K562 (cell line): ENCODE data around the gene COL24A1. TPM values are rescaled to one million over a fixed set of nuclear protein-coding genes. Genes with fewer than 3 reads are reported as not detected.

ENCODE experiments used
- CBFB ChIP-seq: sonication (generic); formaldehyde crosslinking; IDR thresholded peaks from 2 replicates; pipeline ENCODE4 v1.4.0; 2020; ENCODE audit warnings: mild to moderate bottlenecking, missing genetic modification reagents
- EGR1 ChIP-seq: fragments of 450-650 bp; conservative IDR thresholded peaks from 2 replicates; pipeline ENCODE4 v1.6.1; 2017; ENCODE audit warnings: mild to moderate bottlenecking
- EHMT2 ChIP-seq: fragments of 450-650 bp; IDR thresholded peaks from 2 replicates; pipeline ENCODE4 v1.6.1; 2018; ENCODE audit warnings: antibody characterized with exemption
- HMGN3 ChIP-seq: IDR thresholded peaks from 2 replicates; pipeline ENCODE4 v1.6.1; 2011; ENCODE audit warnings: borderline replicate concordance, low read depth, mild to moderate bottlenecking, mixed read lengths, low read length; ENCODE audit not compliant: insufficient read length; ENCODE audit errors: extremely low read depth
- HNRNPLL ChIP-seq: fragments of 200-400 bp; formaldehyde crosslinking; IDR thresholded peaks from 2 replicates; pipeline ENCODE4 v1.6.1; 2017; ENCODE audit warnings: low read length, low read depth, mild to moderate bottlenecking; ENCODE audit not compliant: poor library complexity, severe bottlenecking
- MBD2 ChIP-seq: sonication (generic); IDR thresholded peaks from 2 replicates; pipeline ENCODE4 v1.6.1; 2016; ENCODE audit warnings: low read depth, borderline replicate concordance
- POLR2H ChIP-seq: IDR thresholded peaks from 2 replicates; pipeline ENCODE4 v1.6.1; 2016; ENCODE audit warnings: missing genetic modification characterization, low read depth, mild to moderate bottlenecking, control low read depth, missing compliant biosample characterization, moderate library complexity
- TAF7 ChIP-seq: fragments of 450-650 bp; IDR thresholded peaks from 2 replicates; pipeline ENCODE4 v1.6.1; 2016; ENCODE audit warnings: missing genetic modification characterization, missing compliant biosample characterization
- TBL1XR1 ChIP-seq, 2 experiments: IDR thresholded peaks; 2 replicates each; pipeline ENCODE4 v1.6.1; 2012; ENCODE audit warnings: improper control_type of control experiment in 2 of 2, low read length in 2 of 2, mild to moderate bottlenecking in 1 of 2
- TEAD4 ChIP-seq, 2 experiments: sonication (generic) in 1 of 2; formaldehyde crosslinking in 1 of 2; IDR thresholded peaks; 2 replicates each; pipeline versions ENCODE4 v1.6.1 to v1.8.0; 2012 to 2022; ENCODE audit warnings: borderline replicate concordance in 1 of 2, inconsistent platforms in 1 of 2, low read length in 1 of 2, mild to moderate bottlenecking in 1 of 2, missing genetic modification reagents in 1 of 2
- TGIF2 ChIP-seq: sonication (generic); formaldehyde crosslinking; IDR thresholded peaks from 2 replicates; pipeline ENCODE4 v1.8.1; 2022; ENCODE audit warnings: mild to moderate bottlenecking, missing genetic modification reagents, moderate library complexity
- ZBTB8A ChIP-seq: fragments of 450-650 bp; IDR thresholded peaks from 2 replicates; pipeline ENCODE4 v1.6.1; 2018; ENCODE audit warnings: mild to moderate bottlenecking, moderate library complexity; ENCODE audit not compliant: partially characterized antibody
- ZFPM2 ChIP-seq: fragments of 250-450 bp; sonication (Bioruptor Pico); IDR thresholded peaks from 2 replicates; pipeline ENCODE4 v1.5.1; 2022; ENCODE audit warnings: mild to moderate bottlenecking
- polyA plus RNA-seq, 8 experiments: library from polyadenylated mRNA; depleted of rRNA in 4 of 8; stranded (reverse) in 5 of 8; unstranded in 3 of 8; fragments of >200 nt; fragmentation: Nextera tagmentation in 2 of 8; fragmentation: Illumina TruSeq in 1 of 8; extraction: Ambion mirVana in 2 of 8; extraction: Trizol in 1 of 8; gene quantifications; 2 replicates each; pipeline versions ENCODE4 v1.2.1 to v1.2.3, GENCODE V29; 2011 to 2014; ENCODE audit warnings: inconsistent platforms in 1 of 8, missing spikeins in 1 of 8
- total RNA-seq, 7 experiments: library from RNA; depleted of rRNA in 6 of 7; stranded (reverse); fragments of >200 nt in 6 of 7; fragmentation: Illumina TruSeq in 2 of 7; extraction: Trizol in 2 of 7; gene quantifications; 2 replicates each; pipeline versions ENCODE4 v1.2.1 to v1.2.3, GENCODE V29; 2011 to 2021; ENCODE audit warnings: low replicate concordance in 1 of 7
- TF ChIP-seq, protein P1 (sequence below), 2 experiments: fragments of 450-650 bp in 1 of 2; sonication (generic) in 1 of 2; formaldehyde crosslinking in 1 of 2; IDR thresholded peaks; 2 replicates each; pipeline versions ENCODE4 v1.7.1 to v1.9.0; 2016 to 2022; ENCODE audit warnings: inconsistent platforms in 1 of 2, mild to moderate bottlenecking in 1 of 2, missing genetic modification reagents in 1 of 2
- TF ChIP-seq, protein P2 (sequence below): IDR thresholded peaks from 2 replicates; pipeline ENCODE4 v1.6.1; 2012; ENCODE audit warnings: low read depth, low read length, improper control_type of control experiment, borderline replicate concordance

The COL24A1 gene
- total and polyA plus RNA-seq, 9 of the 15 experiments (the other 6 are each of a cell fraction or from before 2014, with no cell fraction given), result 0.01 to 0.06 (median 0.03) TPM; not detected in 2

DNA sequence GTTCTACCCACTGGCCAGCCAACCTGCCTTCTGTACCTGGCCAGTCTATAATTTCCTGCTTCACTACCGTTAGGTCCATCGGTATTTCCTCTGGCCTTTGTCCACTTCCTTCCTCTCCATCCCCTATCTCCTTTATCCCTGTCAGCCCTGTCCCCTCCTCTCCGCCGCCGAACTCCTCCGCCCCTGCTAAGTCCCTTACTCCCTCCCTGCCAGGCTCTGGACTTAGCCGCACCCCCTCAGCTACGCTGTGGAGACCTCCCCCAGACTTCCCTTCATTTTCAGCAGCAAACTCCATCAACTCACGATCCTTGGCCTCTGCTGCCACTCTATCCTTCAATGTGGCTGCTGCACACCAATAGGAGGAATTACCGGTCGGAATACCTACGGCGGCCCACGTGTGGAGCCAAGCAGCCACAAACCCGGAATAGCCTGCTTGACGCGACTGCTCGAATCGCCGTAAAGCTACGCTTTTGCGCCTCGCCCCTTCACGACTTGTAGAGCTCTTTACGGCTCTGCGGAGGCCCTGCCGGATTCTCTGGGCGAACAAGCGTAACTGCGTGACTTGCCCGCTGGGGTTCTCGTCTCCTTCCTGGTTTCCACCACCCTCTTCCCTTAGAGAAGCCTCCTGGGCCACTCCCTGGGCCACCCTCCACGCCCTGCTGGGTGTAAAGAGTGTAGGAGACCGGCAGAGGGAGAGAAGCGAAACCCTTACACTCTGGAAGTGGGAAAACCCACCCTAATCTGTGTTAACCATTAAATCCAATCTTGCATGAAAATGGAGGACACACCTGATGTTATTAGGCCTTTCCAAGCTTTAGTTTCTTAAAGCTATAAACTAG, 448.4 kb downstream of the COL24A1 start, which contains the start of gene ZNHIT6 (continued):
- TF ChIP-seq, protein P1, sequence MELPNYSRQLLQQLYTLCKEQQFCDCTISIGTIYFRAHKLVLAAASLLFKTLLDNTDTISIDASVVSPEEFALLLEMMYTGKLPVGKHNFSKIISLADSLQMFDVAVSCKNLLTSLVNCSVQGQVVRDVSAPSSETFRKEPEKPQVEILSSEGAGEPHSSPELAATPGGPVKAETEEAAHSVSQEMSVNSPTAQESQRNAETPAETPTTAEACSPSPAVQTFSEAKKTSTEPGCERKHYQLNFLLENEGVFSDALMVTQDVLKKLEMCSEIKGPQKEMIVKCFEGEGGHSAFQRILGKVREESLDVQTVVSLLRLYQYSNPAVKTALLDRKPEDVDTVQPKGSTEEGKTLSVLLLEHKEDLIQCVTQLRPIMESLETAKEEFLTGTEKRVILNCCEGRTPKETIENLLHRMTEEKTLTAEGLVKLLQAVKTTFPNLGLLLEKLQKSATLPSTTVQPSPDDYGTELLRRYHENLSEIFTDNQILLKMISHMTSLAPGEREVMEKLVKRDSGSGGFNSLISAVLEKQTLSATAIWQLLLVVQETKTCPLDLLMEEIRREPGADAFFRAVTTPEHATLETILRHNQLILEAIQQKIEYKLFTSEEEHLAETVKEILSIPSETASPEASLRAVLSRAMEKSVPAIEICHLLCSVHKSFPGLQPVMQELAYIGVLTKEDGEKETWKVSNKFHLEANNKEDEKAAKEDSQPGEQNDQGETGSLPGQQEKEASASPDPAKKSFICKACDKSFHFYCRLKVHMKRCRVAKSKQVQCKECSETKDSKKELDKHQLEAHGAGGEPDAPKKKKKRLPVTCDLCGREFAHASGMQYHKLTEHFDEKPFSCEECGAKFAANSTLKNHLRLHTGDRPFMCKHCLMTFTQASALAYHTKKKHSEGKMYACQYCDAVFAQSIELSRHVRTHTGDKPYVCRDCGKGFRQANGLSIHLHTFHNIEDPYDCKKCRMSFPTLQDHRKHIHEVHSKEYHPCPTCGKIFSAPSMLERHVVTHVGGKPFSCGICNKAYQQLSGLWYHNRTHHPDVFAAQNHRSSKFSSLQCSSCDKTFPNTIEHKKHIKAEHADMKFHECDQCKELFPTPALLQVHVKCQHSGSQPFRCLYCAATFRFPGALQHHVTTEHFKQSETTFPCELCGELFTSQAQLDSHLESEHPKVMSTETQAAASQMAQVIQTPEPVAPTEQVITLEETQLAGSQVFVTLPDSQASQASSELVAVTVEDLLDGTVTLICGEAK (IDR thresholded peaks at IDR 0.05), result 0 out of 2 replicates have a peak, but pooled peaks have one; percentile 13
- TF ChIP-seq, protein P1 (CRISPR knock-in tag; IDR thresholded peaks at IDR 0.05), result no peak
- TF ChIP-seq TEAD4 (IDR thresholded peaks at IDR 0.05; ENCODE audit: low read length), result peak; percentile 19; the same call in 1 of the 2 replicates
- no peak for TF ChIP-seq TEAD4 (CRISPR knock-in tag; IDR thresholded peaks at IDR 0.05; ENCODE audit: borderline replicate concordance)
- peak; percentile 70 for TF ChIP-seq TAF7 (tag)
- TF ChIP-seq CBFB, result no peak
- TF ChIP-seq HNRNPLL, result peak; percentile 94
- no peak for TF ChIP-seq ZFPM2 (CRISPR knock-in tag)
- TF ChIP-seq HMGN3, result no peak
- TF ChIP-seq EHMT2, result no peak
- peak; percentile 54; the same call in 1 of the 2 replicates for TF ChIP-seq MBD2
- peak; percentile 46 for TF ChIP-seq EGR1
- no peak for TF ChIP-seq ZBTB8A
- TF ChIP-seq TGIF2 (CRISPR knock-in tag), result peak; percentile 20; the same call in 1 of the 2 replicates
- peak; percentile 63 for TF ChIP-seq POLR2H (tag)
- TF ChIP-seq, protein P2, sequence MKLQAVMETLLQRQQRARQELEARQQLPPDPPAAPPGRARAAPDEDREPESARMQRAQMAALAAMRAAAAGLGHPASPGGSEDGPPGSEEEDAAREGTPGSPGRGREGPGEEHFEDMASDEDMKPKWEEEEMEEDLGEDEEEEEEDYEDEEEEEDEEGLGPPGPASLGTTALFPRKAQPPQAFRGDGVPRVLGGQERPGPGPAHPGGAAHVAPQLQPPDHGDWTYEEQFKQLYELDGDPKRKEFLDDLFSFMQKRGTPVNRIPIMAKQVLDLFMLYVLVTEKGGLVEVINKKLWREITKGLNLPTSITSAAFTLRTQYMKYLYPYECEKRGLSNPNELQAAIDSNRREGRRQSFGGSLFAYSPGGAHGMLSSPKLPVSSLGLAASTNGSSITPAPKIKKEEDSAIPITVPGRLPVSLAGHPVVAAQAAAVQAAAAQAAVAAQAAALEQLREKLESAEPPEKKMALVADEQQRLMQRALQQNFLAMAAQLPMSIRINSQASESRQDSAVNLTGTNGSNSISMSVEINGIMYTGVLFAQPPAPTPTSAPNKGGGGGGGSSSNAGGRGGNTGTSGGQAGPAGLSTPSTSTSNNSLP, result no peak
- 0 out of 4 replicates have a peak, but pooled peaks of 1 of the 2 experiments have one; percentile 10 for TF ChIP-seq TBL1XR1 (IDR thresholded peaks at IDR 0.05; ENCODE audit: low read length in 2 of 2)
